Measurements from ENCODE around the gene MYO3A. TPM values are rescaled to one million over a fixed set of nuclear protein-coding genes. Genes with fewer than 3 reads are reported as not detected.

The MYO3A gene
- 10.2 TPM for polyA plus RNA-seq (ENCODE audit: insufficient read length)
- long read RNA-seq, donor 1: 0 reads
- long read RNA-seq, donor 2: 0 reads
- long read RNA-seq, donor 3: 0 reads
- long read RNA-seq, donor 4, partial matches to known transcripts: 0 of 1 reads
- long read RNA-seq, donor 4, other reads (novel, unspliced or antisense): 0 of 1 reads
- long read RNA-seq, donor 5: 0 reads
- long read RNA-seq, donor 6: 0 reads
- long read RNA-seq, donor 7: 0 reads
- long read RNA-seq, donor 8: 0 reads

- no peak for DNase-seq
Observed at GRCh38 chr10:25933653-25934608, at the start of gene MYO3A. Gene MYO3A (plus strand): TSS chr10:25934229. CDS start chr10:25952111, 17,882 bp downstream.

- no peak for DNase-seq
Observed at GRCh38 chr10:25888627-25889026, 45.4 kb upstream of the MYO3A start.

GRCh38 chr10:25890995-25891394, 43.0 kb upstream of the MYO3A start:
- DNase-seq: no peak

- DNase-seq: no peak
Observed at GRCh38 chr10:25895856-25896255, 38.2 kb upstream of the MYO3A start.

- no peak for DNase-seq
Observed at GRCh38 chr10:25896421-25896820, 37.6 kb upstream of the MYO3A start.

GRCh38 chr10:25899304-25899703, 34.7 kb upstream of the MYO3A start:
- DNase-seq: no peak

GRCh38 chr10:25901199-25901598, 32.8 kb upstream of the MYO3A start:
- DNase-seq: no peak

- DNase-seq: no peak
Observed at GRCh38 chr10:25902002-25902401, 32.0 kb upstream of the MYO3A start.

- DNase-seq: no peak
Observed at GRCh38 chr10:25907261-25907660, 26.8 kb upstream of the MYO3A start.

- DNase-seq: no peak
Observed at GRCh38 chr10:25912866-25913265, 21.2 kb upstream of the MYO3A start.

- DNase-seq: no peak
Observed at GRCh38 chr10:25914776-25915175, 19.3 kb upstream of the MYO3A start.

- DNase-seq: peak; percentile 60
Observed at GRCh38 chr10:25934621-25935139, 651 bp downstream of the MYO3A start.

- DNase-seq: no peak
Observed at GRCh38 chr10:25938405-25938804, 4.4 kb downstream of the MYO3A start.

GRCh38 chr10:25944771-25945170, 10.7 kb downstream of the MYO3A start:
- DNase-seq: no peak

GRCh38 chr10:25952857-25953256, 18.8 kb downstream of the MYO3A start:
- DNase-seq: no peak

- DNase-seq: no peak
Observed at GRCh38 chr10:25954851-25955250, 20.8 kb downstream of the MYO3A start.

- DNase-seq: no peak
Observed at GRCh38 chr10:25959540-25960232, 25.7 kb downstream of the MYO3A start.

- DNase-seq: no peak
Observed at GRCh38 chr10:25965584-25965983, 31.6 kb downstream of the MYO3A start.

GRCh38 chr10:25966844-25967243, 32.8 kb downstream of the MYO3A start:
- DNase-seq: no peak

GRCh38 chr10:25972631-25973030, 38.6 kb downstream of the MYO3A start:
- no peak for DNase-seq

- no peak for DNase-seq
Observed at GRCh38 chr10:25974897-25975459, 40.9 kb downstream of the MYO3A start.

- DNase-seq: no peak
Observed at GRCh38 chr10:25978771-25979170, 44.7 kb downstream of the MYO3A start.

Measured in left kidney (tissue), 8 donors.